Activated CD4-positive, CD25-positive, alpha-beta regulatory T cell treated with anti-CD3 and anti-CD28 coated beads, Interleukin-2, amount 50 U/mL, for 72 hours (primary cell): ENCODE measurements around the gene CD28.
"Not testable (repeated sequence)": the region's sequence is repeated elsewhere in the genome, so short reads cannot be mapped to it uniquely, and the experiment has no call there.

Source experiments
- DNase-seq: peaks from one replicate; pipeline ENCODE4 v3.0.0; 2021

Gene CD28

DNA sequence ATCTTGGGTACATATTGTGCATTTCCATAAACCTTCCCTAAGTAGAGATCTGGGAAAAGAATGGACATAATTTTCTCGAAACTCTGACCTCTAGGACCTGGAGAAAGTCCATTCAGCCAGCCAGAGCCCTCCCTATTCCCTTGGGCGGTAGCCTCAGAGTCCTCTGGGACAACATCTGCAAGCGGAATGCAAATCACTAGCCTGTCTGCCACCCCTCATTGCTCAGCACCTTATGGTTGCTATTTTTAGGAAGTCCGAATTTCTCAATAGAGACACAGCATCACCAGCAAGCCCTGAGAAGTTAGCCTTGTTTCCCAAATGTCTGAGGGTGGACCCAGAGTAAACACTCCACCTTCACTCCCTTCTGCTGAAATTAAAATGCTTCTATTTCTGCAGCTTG lies 17.6 kb upstream of the CD28 start:
- DNase-seq, result no peak

DNA sequence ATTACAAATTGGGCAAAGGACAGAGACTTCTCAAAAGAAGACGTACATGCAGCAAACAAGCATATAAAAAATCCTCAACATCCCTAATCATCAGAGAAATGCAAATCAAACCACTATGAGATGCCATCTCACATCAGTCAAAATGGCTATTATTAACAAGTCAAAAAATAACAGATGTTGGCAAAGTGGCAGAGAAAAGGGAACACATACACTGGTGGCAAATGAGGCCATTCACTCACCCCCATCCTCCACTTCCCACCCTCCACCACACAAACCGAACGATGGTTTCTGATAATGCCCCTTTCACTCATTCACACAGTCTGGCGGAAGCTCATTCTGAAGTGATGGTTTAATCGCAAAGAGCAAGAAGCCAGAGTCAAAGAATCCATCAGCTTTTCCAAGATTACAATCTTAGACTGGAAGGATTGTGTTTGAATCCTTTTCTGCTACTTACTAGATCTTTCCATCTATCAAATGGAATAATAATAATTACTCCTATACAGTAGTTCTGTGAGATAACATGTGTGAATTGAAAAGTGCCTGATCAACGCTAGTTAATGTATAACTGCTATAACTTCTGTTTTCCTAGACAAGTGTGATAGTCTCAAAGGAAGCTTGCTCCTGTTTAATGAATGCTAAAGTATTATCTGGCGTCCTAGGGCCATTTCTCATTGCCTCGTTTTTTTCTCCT lies 16.9 kb upstream of the CD28 start:
- no peak for DNase-seq

DNA sequence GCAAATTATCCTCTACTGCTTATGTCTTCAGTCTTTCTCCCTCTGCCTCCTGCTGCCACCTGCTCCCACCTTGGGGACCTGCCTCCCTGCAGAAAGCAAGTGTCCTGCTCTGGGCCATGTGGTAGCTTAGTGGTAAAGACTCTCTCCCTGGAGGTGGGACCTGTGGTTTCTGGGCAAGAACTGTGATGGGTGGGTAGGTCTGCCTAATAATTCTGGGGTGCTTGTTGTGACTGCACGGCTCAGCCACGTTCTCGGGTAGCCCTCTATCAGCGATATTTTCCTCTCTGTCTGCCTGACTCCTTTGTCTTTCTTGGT lies 16.4 kb upstream of the CD28 start:
- DNase-seq, result no peak

DNA sequence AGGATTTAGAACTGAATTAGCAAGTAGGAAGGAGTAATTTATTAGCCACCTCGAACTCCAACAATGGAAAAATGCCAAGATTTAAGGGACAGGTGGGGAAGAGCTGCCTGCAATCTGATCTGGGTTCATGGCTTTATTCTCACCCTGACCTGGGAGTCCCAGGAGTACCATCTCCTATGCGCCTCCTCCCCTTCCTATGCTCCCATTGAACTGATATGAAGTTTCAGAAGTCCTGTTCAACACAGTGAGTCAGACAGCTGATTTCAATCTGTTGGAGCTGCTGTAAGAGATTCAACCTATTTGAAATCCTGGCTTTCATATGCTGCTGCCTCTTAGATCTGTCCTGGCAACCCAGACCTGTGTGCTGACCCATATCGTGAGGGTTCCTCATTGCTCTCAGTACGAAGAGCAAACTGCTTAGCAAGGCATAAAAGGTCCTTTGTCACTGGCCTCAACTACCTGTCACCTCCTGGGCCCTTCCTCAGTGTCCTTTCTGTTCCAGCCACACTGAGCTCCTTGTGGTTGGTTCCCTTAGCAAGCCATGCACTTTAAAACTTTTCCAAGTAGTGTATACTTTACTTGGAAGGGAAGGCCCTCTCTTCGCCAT lies 15.9 kb upstream of the CD28 start:
- no peak for DNase-seq

DNA sequence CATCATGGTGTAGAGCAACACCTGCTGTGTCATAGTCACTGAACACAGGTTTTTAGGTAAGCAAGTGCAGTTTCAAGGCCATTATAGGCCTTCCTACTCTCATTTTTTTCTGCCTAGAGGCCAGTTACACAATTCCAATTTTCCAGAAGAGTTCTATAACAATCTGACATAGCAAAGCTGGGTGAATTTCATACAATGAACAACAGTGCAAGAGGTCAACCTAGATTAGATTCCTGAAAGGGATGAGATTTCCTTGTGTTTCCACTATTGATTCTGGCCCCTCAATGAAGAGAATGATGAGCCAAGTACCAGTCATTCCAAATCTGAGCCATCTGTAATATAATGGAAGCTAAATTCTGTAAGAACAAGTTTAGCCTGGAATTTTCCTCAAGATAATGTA lies 15.3 kb upstream of the CD28 start:
- no peak for DNase-seq

DNA sequence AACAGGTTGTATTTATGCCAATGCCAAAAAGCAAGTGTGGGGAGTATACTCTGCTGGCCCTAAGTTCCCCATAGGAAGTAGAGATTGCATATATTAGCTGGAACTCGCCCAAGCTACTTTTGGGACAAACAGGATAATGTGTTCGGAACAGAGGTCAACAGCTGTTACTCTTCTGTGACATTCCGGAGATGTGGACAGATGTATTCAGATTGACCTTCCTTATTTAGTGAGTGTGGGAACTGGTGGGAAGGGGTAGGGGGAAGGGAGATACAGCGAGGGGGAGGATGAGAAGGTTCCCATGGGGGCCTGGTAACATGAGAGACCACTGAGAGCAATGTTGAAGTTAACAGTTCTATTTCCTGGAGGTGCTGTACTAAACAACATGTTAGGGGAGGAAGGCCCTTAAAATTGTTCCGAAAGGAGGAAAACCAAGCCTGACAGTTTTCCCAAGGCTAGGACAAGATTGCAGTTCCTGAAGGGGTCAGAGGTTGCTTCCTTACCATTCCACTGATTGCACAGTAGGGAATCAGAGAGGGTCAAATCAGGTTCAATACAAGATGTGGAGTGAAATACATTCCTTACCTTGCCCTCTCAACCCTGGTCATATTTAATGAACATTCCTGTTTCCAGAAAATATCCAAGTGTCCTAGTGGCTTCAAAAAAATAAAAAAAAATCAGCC lies 14.3 kb upstream of the CD28 start:
- no peak for DNase-seq

DNA sequence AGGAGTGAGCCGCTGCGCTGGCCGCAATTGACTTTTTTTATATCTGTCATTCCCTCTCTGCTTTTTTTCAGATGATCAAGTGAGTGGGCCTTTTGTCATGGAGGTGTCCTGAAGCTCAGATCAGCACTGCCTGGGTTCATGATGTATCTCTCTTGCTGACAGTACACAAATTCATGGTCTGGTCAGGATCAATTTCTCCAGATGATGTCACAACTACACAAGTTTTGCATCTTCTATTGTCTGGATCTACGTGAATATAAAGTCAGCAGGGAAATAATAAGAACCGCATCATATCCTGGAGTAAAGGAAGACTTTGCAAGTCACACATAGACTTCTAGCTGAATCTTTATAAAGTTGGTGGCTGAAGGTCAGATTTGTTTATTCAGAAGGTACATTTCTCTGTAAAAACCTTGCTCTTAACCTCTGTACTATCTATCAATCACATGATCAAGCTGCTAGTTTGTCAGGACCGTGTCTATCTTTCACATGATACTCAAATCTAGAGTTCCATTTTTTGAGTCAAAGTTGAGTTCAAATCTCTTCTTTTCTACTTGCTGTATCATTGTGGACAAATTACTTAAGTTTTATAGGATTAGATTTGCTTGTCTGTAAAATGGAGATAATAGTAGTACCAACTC lies 13.1 kb upstream of the CD28 start:
- DNase-seq, result no peak

DNA sequence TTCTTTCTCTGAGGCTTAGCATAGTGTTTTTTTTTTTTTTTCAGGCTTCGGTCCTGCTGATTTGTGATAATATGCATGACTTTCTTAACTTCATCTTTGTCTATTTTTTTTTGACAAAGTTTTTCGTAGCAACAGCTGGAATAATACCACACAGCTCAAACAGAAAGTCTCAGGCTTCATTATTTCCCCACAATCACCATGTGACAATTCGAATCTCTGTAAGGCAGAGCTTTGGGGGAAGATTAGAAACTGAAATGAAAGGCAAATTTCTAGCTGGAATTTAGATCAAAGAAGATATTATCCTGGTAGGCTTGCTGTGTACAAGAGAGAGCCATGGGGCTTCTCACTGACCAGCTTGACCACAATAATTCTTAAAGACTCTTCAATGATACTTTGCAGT lies 12.2 kb upstream of the CD28 start:
- DNase-seq, result no peak

DNA sequence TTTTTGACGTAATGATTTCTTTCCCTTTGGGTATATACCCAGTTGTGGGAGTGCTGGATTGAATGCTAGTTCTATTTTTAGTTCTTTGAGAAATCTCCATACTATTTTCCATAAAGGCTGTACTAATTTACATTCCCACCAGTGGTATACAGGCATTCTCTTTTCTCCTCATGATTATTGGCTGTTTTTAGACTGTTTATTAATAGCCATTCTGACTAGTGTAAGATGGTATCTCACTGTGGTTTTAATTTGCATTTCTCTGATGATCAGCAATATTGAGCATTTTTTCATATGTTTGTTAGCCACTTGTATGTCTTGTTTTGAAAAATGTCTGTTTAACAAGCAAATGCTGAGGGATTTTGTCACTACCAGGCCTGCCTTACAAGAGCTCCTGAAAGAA lies 9.2 kb upstream of the CD28 start:
- no peak for DNase-seq

DNA sequence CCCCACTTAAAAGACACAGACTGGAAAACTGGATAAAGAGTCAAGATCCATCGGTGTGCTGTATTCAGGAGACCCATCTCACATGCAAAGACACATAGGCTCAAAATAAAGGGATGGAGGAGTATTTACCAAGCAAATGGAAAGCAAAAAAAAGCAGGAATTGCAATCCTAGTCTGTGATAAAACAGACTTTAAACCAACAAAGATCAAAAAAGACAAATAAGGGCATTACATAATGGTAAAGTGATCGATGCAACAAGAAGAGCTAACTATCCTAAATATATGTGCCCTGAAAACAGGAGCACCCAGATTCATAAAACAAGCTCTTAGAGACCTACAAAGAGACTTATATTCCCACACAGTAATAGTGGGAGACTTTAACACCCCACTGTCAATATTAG lies 8.7 kb upstream of the CD28 start:
- not testable (repeated sequence) for DNase-seq

DNA sequence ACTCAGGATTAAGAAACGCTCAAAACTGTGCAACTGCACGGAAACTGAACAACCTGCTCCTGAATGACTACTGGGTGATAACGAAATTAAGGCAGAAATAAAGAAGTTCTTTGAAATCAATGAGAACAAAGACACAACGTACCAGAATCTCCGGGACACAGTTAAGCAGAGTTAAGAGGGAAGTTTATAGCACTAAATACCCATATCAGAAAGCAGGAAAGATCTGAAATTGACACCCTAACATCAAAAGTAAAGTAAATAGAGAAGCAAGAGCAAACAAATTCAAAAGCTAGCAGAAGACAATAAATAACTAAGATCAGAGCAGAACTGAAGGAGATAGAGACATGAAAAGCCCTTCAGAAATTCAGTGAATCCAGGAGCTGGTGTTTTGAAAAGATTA lies 8.0 kb upstream of the CD28 start:
- not testable (repeated sequence) for DNase-seq

DNA sequence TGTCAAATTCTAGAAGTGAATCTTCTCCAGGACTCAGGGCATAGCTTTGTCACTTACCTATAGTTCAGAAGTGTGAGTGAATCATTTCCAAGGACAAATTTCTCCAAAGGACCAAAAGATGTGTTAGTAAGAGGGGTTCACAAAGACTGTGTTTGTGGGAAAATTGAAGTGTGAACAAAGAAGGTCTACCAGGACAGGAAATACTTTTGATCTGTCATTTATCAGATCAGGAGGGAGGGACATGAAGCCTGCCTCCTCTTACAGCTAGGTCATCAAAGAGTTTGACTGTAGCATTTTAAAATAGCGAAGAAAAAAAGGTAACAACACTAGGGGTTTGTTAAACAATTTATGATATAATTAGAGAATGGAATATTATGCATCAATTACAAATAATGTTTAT lies 2.0 kb upstream of the CD28 start:
- DNase-seq, result no peak

DNA sequence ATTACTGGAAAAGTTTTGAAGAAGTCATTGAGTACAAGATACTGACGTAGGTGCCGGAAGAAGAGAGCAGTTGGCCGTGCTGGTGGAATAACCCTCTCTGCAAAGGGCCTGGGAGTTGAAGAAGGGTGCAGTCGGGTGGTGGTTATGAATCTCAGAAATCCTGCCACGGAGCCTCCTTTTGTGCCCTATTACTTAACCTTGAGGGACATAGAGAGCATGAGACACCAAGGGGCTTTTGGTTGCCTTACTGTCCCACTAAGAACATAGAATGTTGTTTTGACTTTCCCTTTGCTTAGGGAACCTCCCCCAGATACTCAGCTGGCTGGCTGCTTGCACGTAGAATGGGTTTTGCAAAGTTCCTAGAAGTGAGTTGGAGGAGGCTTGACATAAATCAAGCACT lies 1.3 kb upstream of the CD28 start:
- DNase-seq, result no peak

DNA sequence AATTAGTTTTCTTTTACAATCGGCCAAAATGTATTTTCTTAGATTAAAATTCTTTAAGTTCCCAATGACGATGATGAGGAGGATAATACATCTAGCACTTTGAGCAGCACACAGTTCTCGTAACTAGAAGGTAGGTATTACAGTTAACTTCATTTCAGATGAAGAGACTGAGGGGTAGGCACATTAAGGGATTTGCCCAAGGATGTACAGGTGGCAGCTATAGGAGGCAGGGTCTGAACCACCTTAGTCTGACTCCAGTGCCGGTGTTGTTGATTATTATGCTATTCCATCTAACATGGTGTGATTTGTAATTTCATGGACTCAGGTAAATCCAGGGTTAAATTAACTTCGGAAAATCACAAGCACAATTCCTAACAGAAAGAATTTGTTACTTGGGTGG lies 1.1 kb downstream of the CD28 start:
- no peak for DNase-seq

DNA sequence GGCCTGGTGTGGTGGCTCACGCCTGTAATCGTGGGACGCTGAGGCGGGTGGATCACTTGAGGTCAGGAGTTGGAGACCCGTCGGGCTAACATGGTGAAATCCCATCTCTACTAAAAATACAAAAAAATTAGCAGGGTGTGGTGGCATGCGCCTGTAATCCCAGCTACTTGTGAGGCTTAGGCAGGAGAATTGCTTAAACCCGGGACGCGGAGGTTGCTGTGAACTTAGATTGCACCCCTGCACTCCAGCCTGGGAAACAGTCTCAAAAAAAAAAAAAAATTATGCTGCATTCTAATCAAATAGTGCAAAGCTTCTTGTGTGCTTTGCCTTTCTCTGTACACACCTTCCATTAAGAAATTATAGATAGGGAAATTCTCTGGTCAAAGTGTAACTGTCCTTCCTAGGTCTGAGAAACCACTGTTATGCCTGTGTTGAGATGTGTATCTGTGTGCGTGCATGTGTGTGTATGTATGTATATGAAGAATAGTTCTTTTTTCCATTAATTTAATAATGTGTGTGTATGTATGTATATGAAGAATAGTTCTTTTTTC lies 2.5 kb downstream of the CD28 start:
- no peak for DNase-seq

DNA sequence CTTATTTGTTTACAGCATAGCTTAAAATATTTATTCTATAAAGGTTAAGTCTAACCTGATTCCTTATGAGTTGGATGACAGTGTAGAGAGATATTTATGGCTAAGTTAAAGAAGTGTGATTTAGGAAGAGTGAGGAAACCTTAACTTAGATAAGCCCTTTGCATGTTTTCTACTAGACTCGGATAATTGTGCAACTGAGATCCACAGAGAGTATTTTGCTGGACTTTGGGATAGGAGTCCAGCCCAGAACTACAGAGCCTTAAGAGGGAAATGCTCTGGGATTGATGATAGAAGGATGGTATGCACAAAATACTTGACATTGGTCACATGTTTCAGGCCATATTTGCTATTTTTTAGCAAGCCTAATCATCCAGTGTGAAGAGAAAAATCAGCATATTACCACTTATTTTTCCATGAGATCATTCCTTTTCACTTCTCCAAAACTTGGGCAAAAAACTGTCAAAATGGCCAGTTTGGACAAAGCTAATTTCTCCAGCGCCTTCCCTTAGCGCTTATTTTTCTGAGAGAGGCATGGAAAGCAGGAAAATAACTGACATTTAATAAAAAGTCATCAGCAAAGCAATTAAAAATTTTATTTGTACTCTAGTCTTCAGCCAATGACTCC lies 3.1 kb downstream of the CD28 start:
- DNase-seq, result no peak

DNA sequence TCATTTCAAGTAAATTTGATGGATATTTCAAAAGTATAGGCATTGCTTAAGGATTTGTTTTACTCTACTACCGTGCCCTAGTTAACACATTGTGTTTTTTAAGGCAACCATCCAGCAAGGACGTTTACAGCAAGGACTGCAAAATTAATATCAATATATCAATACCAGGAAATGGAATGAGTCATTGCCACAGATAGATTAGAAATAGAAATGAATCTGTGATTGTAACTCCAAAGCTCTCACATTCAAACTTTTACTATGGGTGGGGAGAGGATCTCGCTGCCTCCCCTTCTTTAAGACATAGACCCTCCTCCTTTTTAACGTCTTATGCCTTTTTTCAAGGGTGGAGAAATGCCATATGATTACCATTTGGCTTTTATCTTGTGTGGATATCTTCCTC lies 3.8 kb downstream of the CD28 start:
- no peak for DNase-seq

DNA sequence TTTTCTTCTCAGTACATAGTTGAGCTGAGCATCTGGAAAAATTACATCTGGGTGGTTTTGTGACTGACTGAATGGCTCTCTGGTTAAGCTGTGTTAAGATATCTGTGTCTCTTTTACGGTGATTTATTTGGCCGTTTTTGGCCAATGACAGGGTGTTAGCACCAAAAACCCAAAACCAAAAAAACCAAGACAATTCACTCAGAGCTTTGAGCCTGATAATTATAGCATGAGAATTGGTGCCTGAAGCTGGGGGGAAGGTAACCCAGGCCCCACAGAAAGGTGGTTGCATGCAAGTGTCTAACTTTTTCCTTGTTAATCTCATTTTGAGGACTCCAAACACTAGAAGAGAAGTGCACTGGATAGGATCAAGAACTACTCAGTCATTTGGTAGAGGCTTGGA lies 4.5 kb downstream of the CD28 start:
- no peak for DNase-seq

DNA sequence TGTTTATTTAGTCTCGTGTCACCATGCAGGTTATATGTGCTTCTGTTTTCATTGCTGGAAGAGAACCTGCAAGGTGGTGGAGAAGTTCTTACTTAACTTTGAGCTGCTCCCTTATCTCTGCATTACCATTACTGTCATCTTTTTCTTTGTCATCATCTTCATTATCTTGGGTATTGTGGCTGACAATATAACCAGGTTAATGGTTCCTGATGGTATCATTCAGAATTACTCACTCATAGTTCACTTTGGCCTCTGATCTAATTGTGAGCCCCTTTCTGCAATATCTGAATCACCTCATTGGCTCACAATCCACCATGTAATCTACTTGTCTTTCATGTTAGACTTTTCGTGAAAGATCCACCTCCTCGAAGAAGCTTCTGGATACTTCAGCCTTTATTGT lies 5.0 kb downstream of the CD28 start:
- DNase-seq, result no peak

DNA sequence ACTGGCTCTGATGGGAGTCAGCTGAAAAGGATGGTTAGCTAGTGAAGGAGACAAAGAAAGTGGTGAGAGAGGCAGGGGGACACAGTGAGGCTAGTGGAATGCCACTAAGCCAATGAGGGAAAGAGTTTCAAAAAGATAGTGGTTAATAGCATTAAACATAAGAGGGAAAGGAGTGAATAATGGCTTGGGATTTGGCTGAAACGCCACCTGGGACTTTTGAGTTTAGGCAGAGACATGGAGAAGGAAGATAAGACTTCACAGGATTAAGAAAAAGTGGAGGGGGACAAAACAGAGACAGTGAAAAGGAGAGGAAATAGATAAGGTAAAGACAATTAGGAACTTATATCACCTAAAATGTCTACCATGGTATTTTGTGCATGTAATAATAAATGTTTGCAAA lies 6.9 kb downstream of the CD28 start:
- DNase-seq, result no peak

DNA sequence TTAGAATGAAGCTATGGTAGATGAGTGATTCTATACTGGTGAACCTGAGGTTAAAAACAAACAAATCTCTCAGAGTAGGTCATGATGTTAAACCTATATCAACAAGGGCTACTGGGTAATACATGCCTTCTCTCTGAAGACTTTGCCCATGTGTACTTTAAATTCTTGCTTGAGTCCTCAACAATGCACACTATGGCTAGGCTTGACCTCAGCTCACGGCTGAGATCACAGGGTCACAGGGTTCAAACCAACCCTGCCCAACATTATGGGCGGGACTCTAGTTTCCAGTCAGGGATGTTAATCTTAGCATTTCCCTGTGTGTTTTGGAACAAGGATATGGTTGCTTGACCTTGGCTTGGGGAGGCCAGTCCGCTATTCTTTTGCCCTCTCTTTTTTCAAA lies 7.7 kb downstream of the CD28 start:
- DNase-seq, result no peak

DNA sequence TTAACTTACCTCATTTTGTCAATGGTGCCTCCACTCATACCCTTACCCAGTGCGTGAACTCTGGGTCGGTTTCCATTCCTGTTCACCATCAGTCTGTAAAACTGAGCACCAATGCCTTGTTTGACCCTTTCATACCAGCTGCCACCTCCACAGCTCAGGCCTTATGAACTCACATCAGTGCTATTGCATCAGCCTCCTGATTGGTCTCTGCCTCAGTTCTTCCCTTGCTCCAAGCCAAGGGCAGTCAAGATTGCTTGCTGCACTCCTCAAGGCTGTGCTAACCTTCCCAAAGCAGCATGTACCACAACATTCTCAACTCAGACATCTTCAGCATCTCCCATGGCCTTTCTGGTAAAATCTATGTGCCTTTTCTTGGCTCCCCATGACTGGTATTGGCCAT lies 9.3 kb downstream of the CD28 start:
- no peak for DNase-seq

DNA sequence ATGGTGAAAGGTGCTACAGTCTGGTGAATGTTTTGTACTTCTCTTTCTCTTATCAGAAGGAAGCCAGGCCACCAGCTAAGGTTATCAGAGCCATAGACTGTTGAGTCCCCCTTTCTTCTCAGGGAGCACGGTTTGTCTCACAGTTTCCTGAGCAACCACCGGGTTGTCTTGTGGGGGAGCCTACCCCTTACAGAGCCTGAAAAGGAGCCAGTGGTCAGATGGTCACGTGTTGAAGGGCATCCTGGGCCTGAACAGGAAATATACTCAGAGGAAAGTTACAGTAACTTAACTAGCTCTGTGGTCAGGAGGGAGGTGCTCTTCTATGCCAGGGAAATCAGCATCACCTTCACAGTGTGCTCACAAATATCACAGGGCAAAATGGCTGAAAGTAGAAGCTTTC lies 11.6 kb downstream of the CD28 start:
- DNase-seq, result no peak
